G401.6 (cell line): ENCODE results near the gene CFAP58.

Experiments
- FAIRE-seq: peaks from 2 replicates; lab custom pipeline; 2012; peaks lifted over from hg19 to GRCh38; lab: Jason Lieb, UNC

Gene CFAP58

GRCh38 chr10:104321725-104322415, 31.8 kb upstream of the CFAP58 start:
- FAIRE-seq = no peak

GRCh38 chr10:104322416-104322782, 31.2 kb upstream of the CFAP58 start:
- no peak for FAIRE-seq

GRCh38 chr10:104323085-104323484, 30.5 kb upstream of the CFAP58 start:
- no peak for FAIRE-seq

- FAIRE-seq = no peak
Observed at GRCh38 chr10:104323760-104324201, 29.9 kb upstream of the CFAP58 start.

GRCh38 chr10:104324221-104324686, 29.4 kb upstream of the CFAP58 start:
- FAIRE-seq = no peak

GRCh38 chr10:104324931-104325330, 28.7 kb upstream of the CFAP58 start:
- no peak for FAIRE-seq

GRCh38 chr10:104325436-104326435, 27.9 kb upstream of the CFAP58 start:
- no peak for FAIRE-seq

GRCh38 chr10:104326991-104327610, 26.5 kb upstream of the CFAP58 start:
- no peak for FAIRE-seq

- FAIRE-seq = no peak
Observed at GRCh38 chr10:104327745-104328645, 25.6 kb upstream of the CFAP58 start.

- no peak for FAIRE-seq
Observed at GRCh38 chr10:104328646-104328895, 25.1 kb upstream of the CFAP58 start.

- FAIRE-seq = no peak
Observed at GRCh38 chr10:104328896-104329710, 24.5 kb upstream of the CFAP58 start.

- FAIRE-seq = no peak
Observed at GRCh38 chr10:104329735-104330134, 23.9 kb upstream of the CFAP58 start.

GRCh38 chr10:104330168-104331110, 23.2 kb upstream of the CFAP58 start:
- FAIRE-seq = no peak

- no peak for FAIRE-seq
Observed at GRCh38 chr10:104331208-104331838, 22.3 kb upstream of the CFAP58 start.

GRCh38 chr10:104332243-104333031, 21.2 kb upstream of the CFAP58 start:
- no peak for FAIRE-seq

- no peak for FAIRE-seq
Observed at GRCh38 chr10:104333032-104333727, 20.5 kb upstream of the CFAP58 start.

- no peak for FAIRE-seq
Observed at GRCh38 chr10:104333728-104334373, 19.8 kb upstream of the CFAP58 start.
